ENCODE data around the gene ATXN7L2. TPM values are rescaled to one million over a fixed set of nuclear protein-coding genes. Genes with fewer than 3 reads are reported as not detected.

The ATXN7L2 gene
- total and polyA plus RNA-seq, 4 donors = 0.61 to 1.7 (median 1.3) TPM

GRCh38 chr1:109517337-109517736, 33.6 kb downstream of the ATXN7L2 start:
- no peak overlapping the region for H3K27ac ChIP-seq (ENCODE audit: low read depth in 1 of 2, low read length in 2 of 2)
- TF ChIP-seq HNF4A (conservative IDR thresholded peaks at IDR 0.05) = no peak
- no peaks in the 10 kb centered on the region for H3K27me3 ChIP-seq (ENCODE audit: control insufficient read depth in 4 of 4, insufficient read depth in 4 of 4, low read length in 3 of 4)
- no peak overlapping the region for H3K9ac ChIP-seq (ENCODE audit: low read depth in 1 of 2, low read length in 2 of 2)
- no peaks in the 10 kb centered on the region for H3K4me1 ChIP-seq (ENCODE audit: control insufficient read depth in 4 of 4, insufficient read depth in 4 of 4, low read length in 3 of 4)
- no peaks in the 10 kb centered on the region for H3K9me3 ChIP-seq (ENCODE audit: control insufficient read depth in 4 of 4, low read length in 3 of 4)
- no peak for DNase-seq (ENCODE audit: low spot score)
- no peak overlapping the region for H3K4me3 ChIP-seq (ENCODE audit: low read depth in 1 of 3, low read length in 3 of 3)
- H3K36me3 ChIP-seq (ENCODE audit: control insufficient read depth in 4 of 4, insufficient read depth in 3 of 4, low read depth in 1 of 4, low read length in 3 of 4) = no peaks in the 10 kb centered on the region
- WGBS = 91% methylated on average over 5 of the region's 5 CpGs

- Histone ChIP-seq H3K9me3 (ENCODE audit: control insufficient read depth in 4 of 4, low read length in 3 of 4) (no peaks in the 10 kb centered on the region), H3K36me3 (ENCODE audit: control insufficient read depth in 4 of 4, insufficient read depth in 3 of 4, low read depth in 1 of 4, low read length in 3 of 4) (no peaks in the 10 kb centered on the region)
- 77% methylated on average over 14 of the region's 14 CpGs for WGBS
Observed at GRCh38 chr1:109521002-109521951, 37.6 kb downstream of the ATXN7L2 start.

More at GRCh38 chr1:109521002-109521951, 37.6 kb downstream of the ATXN7L2 start:
- Histone ChIP-seq H3K4me1 (ENCODE audit: control insufficient read depth in 4 of 4, insufficient read depth in 4 of 4, low read length in 3 of 4) (no peaks in the 10 kb centered on the region), H3K27me3 (ENCODE audit: control insufficient read depth in 4 of 4, insufficient read depth in 4 of 4, low read length in 3 of 4) (no peaks in the 10 kb centered on the region), H3K4me3 (ENCODE audit: low read depth in 1 of 3, low read length in 3 of 3) (no peak overlapping the region), H3K27ac (ENCODE audit: low read depth in 1 of 2, low read length in 2 of 2) (no peak overlapping the region), H3K9ac (ENCODE audit: low read depth in 1 of 2, low read length in 2 of 2) (no peak overlapping the region)
- TF ChIP-seq TAF1 (conservative IDR thresholded peaks at IDR 0.05) = no peak
- no peak for TF ChIP-seq RAD21 (IDR thresholded peaks at IDR 0.05)
- TF ChIP-seq ZBTB33 (IDR thresholded peaks at IDR 0.05) = no peak
- TF ChIP-seq YY1 (IDR thresholded peaks at IDR 0.05) = no peak
- TF ChIP-seq CTCF (IDR thresholded peaks at IDR 0.05; ENCODE audit: low read depth, low read length, missing input control) = no peak
- TF ChIP-seq SP1 (IDR thresholded peaks at IDR 0.05) = no peak
- no peak for TF ChIP-seq GABPA (IDR thresholded peaks at IDR 0.05 in 1 of 2, conservative IDR thresholded peaks at IDR 0.05 in 1 of 2)
- TF ChIP-seq RXRA (IDR thresholded peaks at IDR 0.05) = no peak
- no peak for TF ChIP-seq REST (IDR thresholded peaks at IDR 0.05)
- no peak for TF ChIP-seq FOXA1 (IDR thresholded peaks at IDR 0.05)
- no peak for TF ChIP-seq HNF4A (conservative IDR thresholded peaks at IDR 0.05)
- DNase-seq (ENCODE audit: low spot score) = no peak

Data from liver (tissue), 9 donors.